ENCODE measurements around the gene ZNF618. TPM values are rescaled to one million over a fixed set of nuclear protein-coding genes. Genes with fewer than 3 reads are reported as not detected.

Gene ZNF618
- total RNA-seq, 5 donors from 2014 or later (not counting 1 experiment from before 2014, with no cell fraction given), result 0.73 to 3.0 (median 1.4) TPM

DNA sequence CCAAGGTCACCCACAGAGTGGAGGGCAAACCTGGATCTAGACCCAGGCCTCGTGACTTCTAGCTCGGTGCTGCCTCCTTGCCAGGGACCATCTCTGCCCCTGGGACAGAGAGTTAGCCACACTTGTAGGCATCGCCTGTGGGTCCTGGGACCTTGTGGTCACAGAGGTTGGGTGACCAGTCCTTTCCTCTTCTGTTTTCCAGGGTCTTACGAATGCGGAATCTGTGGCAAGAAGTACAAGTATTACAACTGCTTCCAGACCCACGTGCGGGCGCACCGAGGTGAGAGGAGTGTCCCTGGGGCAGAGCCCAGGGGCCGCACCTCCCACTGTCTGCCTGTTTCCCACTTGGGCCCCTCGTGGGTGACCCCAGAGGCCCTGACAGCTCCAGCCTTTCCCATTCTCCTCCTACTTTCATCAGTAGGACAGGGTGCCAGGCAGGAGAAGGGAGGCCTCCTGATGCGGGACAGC is 125.7 kb downstream of the ZNF618 start:
- H3K4me1 Mint-ChIP-seq, result no peaks in the 10 kb centered on the region
- H3K36me3 ChIP-seq (ENCODE audit: control insufficient read depth in 2 of 2, extremely low read depth in 1 of 2, insufficient read depth in 1 of 2, low read length in 1 of 2), result no peaks in the 10 kb centered on the region
- no peaks in the 10 kb centered on the region for H3K9me3 Mint-ChIP-seq
- H3K4me3 ChIP-seq (ENCODE audit: control insufficient read depth in 1 of 2, extremely low read depth in 1 of 2, low read length in 1 of 2), result no peak overlapping the region
- CTCF ChIA-PET, result no interaction called here
- H3K27ac Mint-ChIP-seq, result no peak overlapping the region
- H3K4me3 Mint-ChIP-seq, result no peak overlapping the region
- peaks cover 0 to 3% of the 10 kb centered on the region in 2 experiments for H3K27me3 ChIP-seq (replicated peaks in 1 of 2; ENCODE audit: control insufficient read depth in 2 of 2, extremely low read depth in 1 of 2, insufficient read depth in 2 of 2, low read length in 1 of 2)
- no peaks in the 10 kb centered on the region for H3K27me3 Mint-ChIP-seq
- ATAC-seq (replicated peaks in 1 of 4) (no peak), DNase-seq (no peak)
- POLR2A ChIA-PET, result no interaction called here
- 96% methylated on average over 9 of the region's 12 CpGs for WGBS (ENCODE audit: insufficient coverage)
- H3K9me3 ChIP-seq, result no peaks in the 10 kb centered on the region
- H3K36me3 Mint-ChIP-seq, result no peaks in the 10 kb centered on the region
- no peak overlapping the region for H3K27ac ChIP-seq (ENCODE audit: low read length)
- H3K4me1 ChIP-seq (ENCODE audit: control insufficient read depth in 1 of 2, extremely low read depth in 1 of 2, insufficient read depth in 2 of 2, low read length in 2 of 2), result no peaks in the 10 kb centered on the region

DNA sequence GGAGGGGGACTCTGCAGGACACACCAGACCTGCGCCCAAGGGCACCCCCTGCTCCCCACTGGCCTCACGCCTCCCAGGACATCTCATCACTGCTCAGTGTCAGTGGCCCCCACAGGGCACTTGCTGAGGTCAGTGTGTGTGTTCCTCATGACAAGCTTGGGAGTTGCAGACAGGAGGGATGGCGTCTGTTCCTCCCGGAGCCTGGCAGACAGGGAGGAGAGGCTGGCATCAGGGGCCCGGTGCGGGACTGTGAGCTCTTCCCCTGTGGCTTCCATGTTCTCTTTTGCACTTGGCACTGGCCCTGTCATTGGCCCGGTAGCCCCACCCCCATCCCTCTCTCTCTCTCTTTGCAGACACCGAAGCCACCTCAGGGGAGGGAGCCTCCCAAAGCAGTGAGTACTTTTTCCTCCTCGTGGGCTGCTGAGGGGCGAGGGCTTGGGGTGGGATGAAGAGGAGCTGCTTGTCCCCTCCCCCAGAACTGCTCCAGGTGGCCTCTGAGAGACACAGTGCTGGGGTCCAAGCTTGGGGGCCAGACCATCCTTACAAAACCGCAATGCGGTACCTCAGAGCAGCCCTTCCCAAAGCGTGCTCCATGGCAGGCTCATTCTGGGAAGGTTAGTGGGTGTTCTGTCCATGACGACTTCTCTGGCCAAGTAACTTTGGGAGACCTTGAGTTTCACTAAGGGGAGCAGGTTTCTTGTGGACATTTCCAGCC is 126.3 kb downstream of the ZNF618 start:
- H3K27ac ChIP-seq (ENCODE audit: low read length), result no peak overlapping the region
- H3K4me1 Mint-ChIP-seq, result no peaks in the 10 kb centered on the region
- no peak overlapping the region for H3K4me3 Mint-ChIP-seq
- WGBS (ENCODE audit: insufficient coverage), result 91% methylated on average over 4 of the region's 14 CpGs
- H3K9me3 ChIP-seq, result no peaks in the 10 kb centered on the region
- no peaks in the 10 kb centered on the region for H3K36me3 Mint-ChIP-seq
- peaks cover 0 to 3% of the 10 kb centered on the region in 2 experiments for H3K27me3 ChIP-seq (replicated peaks in 1 of 2; ENCODE audit: control insufficient read depth in 2 of 2, extremely low read depth in 1 of 2, insufficient read depth in 2 of 2, low read length in 1 of 2)
- no peaks in the 10 kb centered on the region for H3K27me3 Mint-ChIP-seq
- ChIA-PET POLR2A (no interaction called here), CTCF (no interaction called here)
- H3K27ac Mint-ChIP-seq, result no peak overlapping the region
- no peaks in the 10 kb centered on the region for H3K9me3 Mint-ChIP-seq
- no peaks in the 10 kb centered on the region for H3K4me1 ChIP-seq (ENCODE audit: control insufficient read depth in 1 of 2, extremely low read depth in 1 of 2, insufficient read depth in 2 of 2, low read length in 2 of 2)
- H3K4me3 ChIP-seq (ENCODE audit: control insufficient read depth in 1 of 2, extremely low read depth in 1 of 2, low read length in 1 of 2), result no peak overlapping the region
- DNase-seq (no peak), ATAC-seq (replicated peaks in 1 of 4) (no peak)
- no peaks in the 10 kb centered on the region for H3K36me3 ChIP-seq (ENCODE audit: control insufficient read depth in 2 of 2, extremely low read depth in 1 of 2, insufficient read depth in 1 of 2, low read length in 1 of 2)

DNA sequence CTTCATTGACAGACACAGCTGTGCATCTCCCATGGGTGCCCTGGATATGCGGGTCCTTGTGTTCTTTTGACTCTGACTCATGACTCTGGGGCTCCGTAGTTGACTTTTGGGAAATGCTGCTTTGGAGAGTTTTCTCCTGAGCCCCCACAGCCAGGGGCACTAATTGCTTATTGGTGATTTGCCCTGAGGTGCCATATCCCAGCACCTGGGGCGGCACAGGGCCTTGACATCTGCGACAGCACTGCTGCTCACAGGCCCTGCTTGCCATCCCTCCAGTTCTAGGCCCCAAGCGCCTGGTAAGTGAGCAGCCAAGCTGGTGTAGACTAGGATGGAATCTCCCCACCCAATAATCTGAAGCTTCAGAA is 126.9 kb downstream of the ZNF618 start:
- no peaks in the 10 kb centered on the region for H3K36me3 ChIP-seq (ENCODE audit: control insufficient read depth in 2 of 2, extremely low read depth in 1 of 2, insufficient read depth in 1 of 2, low read length in 1 of 2)
- no peak overlapping the region for H3K4me3 Mint-ChIP-seq
- H3K36me3 Mint-ChIP-seq, result no peaks in the 10 kb centered on the region
- H3K27ac Mint-ChIP-seq, result no peak overlapping the region
- peaks cover 0 to 3% of the 10 kb centered on the region in 2 experiments for H3K27me3 ChIP-seq (replicated peaks in 1 of 2; ENCODE audit: control insufficient read depth in 2 of 2, extremely low read depth in 1 of 2, insufficient read depth in 2 of 2, low read length in 1 of 2)
- no peaks in the 10 kb centered on the region for H3K4me1 ChIP-seq (ENCODE audit: control insufficient read depth in 1 of 2, extremely low read depth in 1 of 2, insufficient read depth in 2 of 2, low read length in 2 of 2)
- POLR2A ChIA-PET, result no interaction called here
- no CpG with 5 or more reads among the region's 5 CpGs for WGBS (ENCODE audit: insufficient coverage)
- H3K27ac ChIP-seq (ENCODE audit: low read length), result no peak overlapping the region
- no peaks in the 10 kb centered on the region for H3K9me3 Mint-ChIP-seq
- CTCF ChIA-PET, result no interaction called here
- H3K9me3 ChIP-seq, result no peaks in the 10 kb centered on the region
- no peak for ATAC-seq (replicated peaks in 1 of 4)
- H3K4me1 Mint-ChIP-seq, result no peaks in the 10 kb centered on the region
- DNase-seq, result no peak
- H3K4me3 ChIP-seq (ENCODE audit: control insufficient read depth in 1 of 2, extremely low read depth in 1 of 2, low read length in 1 of 2), result no peak overlapping the region
- no peaks in the 10 kb centered on the region for H3K27me3 Mint-ChIP-seq

DNA sequence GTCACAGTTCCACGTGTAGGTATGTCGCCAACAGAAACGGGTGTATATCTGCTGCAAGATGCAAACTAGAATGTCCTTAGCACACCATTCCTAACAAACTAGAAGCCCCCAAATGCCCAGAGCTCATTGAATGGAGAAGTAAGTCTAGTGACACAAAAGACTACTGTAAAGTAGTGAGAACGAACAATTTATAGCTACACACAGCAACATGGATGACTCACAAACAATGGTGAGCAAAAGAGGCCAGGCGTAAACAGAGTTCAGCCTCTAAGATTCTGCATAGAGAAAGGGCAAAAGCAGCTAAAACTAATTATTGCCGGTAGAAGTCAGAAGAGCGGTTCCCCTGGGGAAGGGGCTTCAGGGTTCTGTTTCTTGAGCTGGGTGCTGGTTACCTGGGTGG is 127.2 kb downstream of the ZNF618 start:
- no peak overlapping the region for H3K27ac Mint-ChIP-seq
- H3K36me3 ChIP-seq (ENCODE audit: control insufficient read depth in 2 of 2, extremely low read depth in 1 of 2, insufficient read depth in 1 of 2, low read length in 1 of 2), result no peaks in the 10 kb centered on the region
- H3K4me3 ChIP-seq (ENCODE audit: control insufficient read depth in 1 of 2, extremely low read depth in 1 of 2, low read length in 1 of 2), result no peak overlapping the region
- POLR2A ChIA-PET, result no interaction called here
- DNase-seq, result no peak
- H3K9me3 ChIP-seq, result no peaks in the 10 kb centered on the region
- H3K36me3 Mint-ChIP-seq, result no peaks in the 10 kb centered on the region
- no peak overlapping the region for H3K4me3 Mint-ChIP-seq
- CTCF ChIA-PET, result no interaction called here
- no peaks in the 10 kb centered on the region for H3K9me3 Mint-ChIP-seq
- peaks cover 0 to 7% of the 10 kb centered on the region in 2 experiments for H3K27me3 ChIP-seq (replicated peaks in 1 of 2; ENCODE audit: control insufficient read depth in 2 of 2, extremely low read depth in 1 of 2, insufficient read depth in 2 of 2, low read length in 1 of 2)
- H3K27ac ChIP-seq (ENCODE audit: low read length), result no peak overlapping the region
- 93% methylated on average over 3 of the region's 7 CpGs for WGBS (ENCODE audit: insufficient coverage)
- H3K27me3 Mint-ChIP-seq, result no peaks in the 10 kb centered on the region
- no peak for ATAC-seq (replicated peaks in 1 of 4)
- no peaks in the 10 kb centered on the region for H3K4me1 ChIP-seq (ENCODE audit: control insufficient read depth in 1 of 2, extremely low read depth in 1 of 2, insufficient read depth in 2 of 2, low read length in 2 of 2)
- no peaks in the 10 kb centered on the region for H3K4me1 Mint-ChIP-seq

DNA sequence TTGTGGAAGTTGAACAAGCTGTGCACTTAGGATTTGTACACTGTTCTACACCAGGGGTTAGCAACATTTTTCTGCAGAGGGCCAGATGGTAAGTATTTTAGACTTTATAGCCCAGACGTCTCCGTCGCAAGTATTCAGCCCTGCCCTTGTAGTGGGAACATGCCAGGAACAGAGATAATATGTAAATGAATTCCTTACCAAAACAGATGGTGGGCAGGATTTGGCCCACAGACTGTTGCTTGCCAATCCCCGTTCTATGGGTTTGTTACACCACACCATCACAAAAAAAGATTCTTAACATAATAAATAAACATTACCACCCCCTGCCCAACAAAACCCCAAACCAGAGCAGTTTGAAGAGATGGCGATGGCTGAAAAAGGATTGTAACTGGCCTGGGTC is 127.6 kb downstream of the ZNF618 start:
- Mint-ChIP-seq H3K36me3 (no peaks in the 10 kb centered on the region), H3K27ac (no peak overlapping the region), H3K4me3 (no peak overlapping the region), H3K9me3 (no peaks in the 10 kb centered on the region), H3K4me1 (no peaks in the 10 kb centered on the region), H3K27me3 (no peaks in the 10 kb centered on the region)
- ChIA-PET CTCF (no interaction called here), POLR2A (no interaction called here)
- no CpG with 5 or more reads among the region's 5 CpGs for WGBS (ENCODE audit: insufficient coverage)
- DNase-seq (no peak), ATAC-seq (replicated peaks in 1 of 4) (no peak)
- H3K4me3 ChIP-seq (ENCODE audit: control insufficient read depth in 1 of 2, extremely low read depth in 1 of 2, low read length in 1 of 2), result no peak overlapping the region
- H3K27ac ChIP-seq (ENCODE audit: low read length), result no peak overlapping the region
- no peaks in the 10 kb centered on the region for H3K9me3 ChIP-seq
- peaks cover 0 to 9% of the 10 kb centered on the region in 2 experiments for H3K27me3 ChIP-seq (replicated peaks in 1 of 2; ENCODE audit: control insufficient read depth in 2 of 2, extremely low read depth in 1 of 2, insufficient read depth in 2 of 2, low read length in 1 of 2)
- H3K4me1 ChIP-seq (ENCODE audit: control insufficient read depth in 1 of 2, extremely low read depth in 1 of 2, insufficient read depth in 2 of 2, low read length in 2 of 2), result no peaks in the 10 kb centered on the region
- H3K36me3 ChIP-seq (ENCODE audit: control insufficient read depth in 2 of 2, extremely low read depth in 1 of 2, insufficient read depth in 1 of 2, low read length in 1 of 2), result no peaks in the 10 kb centered on the region

DNA sequence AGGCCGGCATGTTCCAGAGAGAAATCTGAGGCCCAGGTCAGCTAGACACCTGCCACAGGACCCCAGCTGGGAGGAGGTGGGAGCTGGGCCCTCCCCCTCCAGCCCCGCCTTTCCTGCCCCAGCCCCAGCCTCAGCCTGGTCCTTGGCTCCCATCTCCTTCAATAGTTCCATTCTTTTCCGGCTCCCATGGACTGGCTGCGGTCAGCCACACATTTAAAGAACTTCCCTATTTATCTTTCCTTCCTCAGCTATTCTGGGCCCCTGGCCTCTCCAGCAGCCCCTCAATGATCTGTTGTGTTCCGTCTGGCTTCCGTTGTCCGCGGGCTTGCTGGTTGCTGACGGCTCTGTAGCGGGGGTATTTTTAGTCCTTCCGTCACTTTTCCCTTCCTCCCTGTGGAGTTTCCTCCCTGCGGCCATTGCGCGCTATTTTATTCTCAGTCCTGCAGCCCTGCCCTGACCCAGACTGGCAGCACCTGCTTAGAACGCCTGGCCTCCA is 128.2 kb downstream of the ZNF618 start:
- Histone ChIP-seq H3K27me3 (replicated peaks in 1 of 2; ENCODE audit: control insufficient read depth in 2 of 2, extremely low read depth in 1 of 2, insufficient read depth in 2 of 2, low read length in 1 of 2) (peaks cover 0 to 9% of the 10 kb centered on the region in 2 experiments), H3K4me1 (ENCODE audit: control insufficient read depth in 1 of 2, extremely low read depth in 1 of 2, insufficient read depth in 2 of 2, low read length in 2 of 2) (no peaks in the 10 kb centered on the region), H3K36me3 (ENCODE audit: control insufficient read depth in 2 of 2, extremely low read depth in 1 of 2, insufficient read depth in 1 of 2, low read length in 1 of 2) (no peaks in the 10 kb centered on the region), H3K9me3 (no peaks in the 10 kb centered on the region), H3K27ac (ENCODE audit: low read length) (no peak overlapping the region), H3K4me3 (ENCODE audit: control insufficient read depth in 1 of 2, extremely low read depth in 1 of 2, low read length in 1 of 2) (no peak overlapping the region)
- Mint-ChIP-seq H3K4me1 (no peaks in the 10 kb centered on the region), H3K4me3 (no peak overlapping the region), H3K9me3 (no peaks in the 10 kb centered on the region), H3K36me3 (no peaks in the 10 kb centered on the region), H3K27me3 (no peaks in the 10 kb centered on the region), H3K27ac (no peak overlapping the region)
- ChIA-PET POLR2A (no interaction called here), CTCF (no interaction called here)
- 77% methylated on average over 14 of the region's 15 CpGs for WGBS (ENCODE audit: insufficient coverage)
- peak in 1 of 35 experiments; percentile 19 for DNase-seq
- ATAC-seq (replicated peaks in 1 of 4), result no peak

Measured in T-cell (primary cell).